OCI-LY7 (cell line): ENCODE data around the gene IGFL4. TPM values are rescaled to one million over a fixed set of nuclear protein-coding genes. Genes with fewer than 3 reads are reported as not detected.

Source experiments
- BruUV-seq: library from RNA; stranded (reverse); fragments of 400-500 nt; replicated peaks from 2 replicates; lab custom pipeline; 2021; lab: Mats Ljungman, UMichigan
- CTCF ChIA-PET: fragments of 300-600 bp; sonication (Branson Sonifier 250); formaldehyde crosslinking; loops from one replicate; lab custom pipeline; 2022; ENCODE audit warnings: antibody characterized with exemption; ENCODE audit not compliant: unreplicated experiment; lab: Charles Lee
- POLR2A ChIA-PET: fragments of 300-600 bp; sonication (Branson Sonifier 250); formaldehyde crosslinking; loops from one replicate; lab custom pipeline; 2022; ENCODE audit warnings: antibody characterized with exemption; lab: Charles Lee
- DNase-seq: peaks from one replicate; pipeline ENCODE4 v3.0.0-alpha.2; 2015; ENCODE audit warnings: low spot score
- H2AFZ ChIP-seq: fragments of 200-600 bp; sonication (generic), shearing (Covaris generic); 2 replicates; pipeline ENCODE4 v1.6.1; 2014; ENCODE audit warnings: mild to moderate bottlenecking, antibody characterized with exemption, low read length, moderate library complexity
- H3K27ac ChIP-seq: fragments of 200-600 bp; sonication (generic); 2 replicates; pipeline ENCODE4 v1.5.1; 2014; ENCODE audit warnings: mixed run types, low read depth, mild to moderate bottlenecking, moderate library complexity, low read length, inconsistent platforms; ENCODE audit not compliant: poor library complexity, severe bottlenecking
- H3K36me3 ChIP-seq: fragments of 200-600 bp; sonication (generic); 2 replicates; pipeline ENCODE4 v1.6.1; 2014; ENCODE audit warnings: mild to moderate bottlenecking, antibody characterized with exemption, low read length, moderate library complexity, mixed read lengths; ENCODE audit not compliant: insufficient read depth
- H3K4me1 ChIP-seq: fragments of 200-600 bp; sonication (generic); 2 replicates; pipeline ENCODE4 v1.5.1; 2014; ENCODE audit warnings: mild to moderate bottlenecking, low read length; ENCODE audit not compliant: insufficient read depth, poor library complexity, severe bottlenecking
- H3K4me2 ChIP-seq: fragments of 200-600 bp; sonication (generic); 2 replicates; pipeline ENCODE4 v1.6.1; 2014; ENCODE audit warnings: mild to moderate bottlenecking, low read length
- H3K4me3 ChIP-seq: fragments of 200-600 bp; sonication (generic); 2 replicates; pipeline ENCODE4 v1.5.1; 2014; ENCODE audit warnings: mild to moderate bottlenecking, low read depth, low read length; ENCODE audit not compliant: poor library complexity, severe bottlenecking
- H3K79me2 ChIP-seq: fragments of 200-600 bp; sonication (generic); 2 replicates; pipeline ENCODE4 v1.6.1; 2016; ENCODE audit warnings: low read depth, mild to moderate bottlenecking, low read length, moderate library complexity, mixed read lengths; ENCODE audit not compliant: insufficient read depth
- H3K9me2 ChIP-seq: fragments of 200-600 bp; sonication (generic); 2 replicates; pipeline ENCODE4 v1.6.1; 2016; ENCODE audit warnings: mild to moderate bottlenecking, low read length, mixed read lengths; ENCODE audit not compliant: insufficient read depth
- H3K9me3 ChIP-seq: fragments of 200-600 bp; sonication (generic); 2 replicates; pipeline ENCODE4 v1.6.1; 2014; ENCODE audit warnings: mild to moderate bottlenecking, mixed run types, low read length, mixed read lengths
- H4K20me1 ChIP-seq: fragments of 200-600 bp; sonication (generic); 2 replicates; pipeline ENCODE4 v1.6.1; 2014; ENCODE audit warnings: mild to moderate bottlenecking, antibody characterized with exemption, low read length, moderate library complexity, mixed read lengths; ENCODE audit not compliant: insufficient read depth
- EZH2phosphoT487 ChIP-seq: fragments of 200-600 bp; sonication (generic); IDR thresholded peaks from 2 replicates; pipeline ENCODE4 v1.6.1; 2018; ENCODE audit warnings: low read depth, borderline replicate concordance, mild to moderate bottlenecking, mixed run types, antibody characterized with exemption, low read length, moderate library complexity, mixed read lengths
- intact Hi-C: fragments of 100-400 bp; cut with micrococcal nuclease; formaldehyde crosslinking; loops from one replicate; pipeline ENCODE4 v1.10.0; 2022; ENCODE audit not compliant: unreplicated experiment
- total RNA-seq, 2 experiments: library from RNA; depleted of rRNA in 1 of 2; stranded (reverse); fragments of >200 nt in 1 of 2; shearing (Covaris generic) in 1 of 2; gene quantifications; 2 replicates each; pipeline ENCODE4 v1.2.3, GENCODE V29; 2014 to 2022
- TF ChIP-seq, protein P1 (sequence below): fragments of 200-600 bp; sonication (generic); conservative IDR thresholded peaks from 2 replicates; pipeline ENCODE4 v1.5.1; 2014; ENCODE audit warnings: mild to moderate bottlenecking, antibody characterized with exemption, low read length, moderate library complexity, mixed read lengths

Gene IGFL4
- total RNA-seq, 2 experiments from 2014 or later, result not detected

DNA sequence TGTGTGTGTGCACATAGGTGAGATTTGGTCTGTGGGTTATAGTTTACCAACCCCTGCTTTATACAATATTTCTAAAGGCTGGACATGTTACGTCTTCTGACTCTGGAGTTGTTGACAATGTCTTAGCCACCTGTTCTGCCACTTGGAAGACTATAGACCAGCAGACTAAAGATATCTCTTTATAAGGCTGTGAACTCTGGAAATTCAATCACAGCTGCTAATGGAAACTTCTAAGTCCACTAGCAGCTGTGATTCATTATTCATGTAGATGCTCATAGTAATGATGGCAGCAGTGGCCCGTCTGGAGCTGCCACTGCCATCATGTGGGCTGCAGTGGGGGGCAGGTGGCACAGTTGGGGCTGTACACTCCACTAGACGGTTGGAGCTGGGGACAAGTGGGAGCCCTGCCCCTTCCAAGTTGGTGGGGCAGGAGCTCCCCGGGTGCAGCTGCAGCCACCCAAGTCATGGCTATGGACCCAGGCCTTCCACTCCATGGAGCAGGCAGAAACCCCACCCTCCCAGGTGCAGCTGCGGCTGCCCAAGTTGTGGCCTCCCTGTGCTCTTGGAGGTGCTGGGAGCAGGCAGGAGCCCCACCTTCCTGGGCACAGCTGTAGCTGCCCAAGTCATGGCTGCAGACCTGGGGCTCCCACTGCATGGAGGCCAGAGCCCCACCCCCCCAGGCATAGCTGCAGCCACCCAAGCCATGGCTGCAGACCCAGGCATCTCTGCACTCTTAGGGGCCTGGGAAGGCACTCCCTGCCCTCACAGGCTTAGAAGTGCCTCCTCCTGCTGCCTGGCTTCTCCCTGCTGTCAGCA lies 8.8 kb downstream of the IGFL4 start:
- POLR2A ChIA-PET, result no interaction called here
- Histone ChIP-seq H3K4me3 (no peak overlapping the region), H3K79me2 (no peaks in the 10 kb centered on the region), H3K27ac (no peak overlapping the region), H3K4me1 (no peaks in the 10 kb centered on the region), H3K36me3 (peaks cover 3% of the 10 kb centered on the region; the same call in 1 of the 2 replicates), H3K4me2 (no peak overlapping the region), H3K9me2 (no peaks in the 10 kb centered on the region), H2AFZ (no peak overlapping the region), H3K9me3 (peaks cover 4% of the 10 kb centered on the region; the same call in 1 of the 2 replicates), H4K20me1 (no peaks in the 10 kb centered on the region)
- no TSS peak for BruUV-seq
- no peak for DNase-seq
- TF ChIP-seq EZH2phosphoT487, result no peak
- TF ChIP-seq, protein P1, sequence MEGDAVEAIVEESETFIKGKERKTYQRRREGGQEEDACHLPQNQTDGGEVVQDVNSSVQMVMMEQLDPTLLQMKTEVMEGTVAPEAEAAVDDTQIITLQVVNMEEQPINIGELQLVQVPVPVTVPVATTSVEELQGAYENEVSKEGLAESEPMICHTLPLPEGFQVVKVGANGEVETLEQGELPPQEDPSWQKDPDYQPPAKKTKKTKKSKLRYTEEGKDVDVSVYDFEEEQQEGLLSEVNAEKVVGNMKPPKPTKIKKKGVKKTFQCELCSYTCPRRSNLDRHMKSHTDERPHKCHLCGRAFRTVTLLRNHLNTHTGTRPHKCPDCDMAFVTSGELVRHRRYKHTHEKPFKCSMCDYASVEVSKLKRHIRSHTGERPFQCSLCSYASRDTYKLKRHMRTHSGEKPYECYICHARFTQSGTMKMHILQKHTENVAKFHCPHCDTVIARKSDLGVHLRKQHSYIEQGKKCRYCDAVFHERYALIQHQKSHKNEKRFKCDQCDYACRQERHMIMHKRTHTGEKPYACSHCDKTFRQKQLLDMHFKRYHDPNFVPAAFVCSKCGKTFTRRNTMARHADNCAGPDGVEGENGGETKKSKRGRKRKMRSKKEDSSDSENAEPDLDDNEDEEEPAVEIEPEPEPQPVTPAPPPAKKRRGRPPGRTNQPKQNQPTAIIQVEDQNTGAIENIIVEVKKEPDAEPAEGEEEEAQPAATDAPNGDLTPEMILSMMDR, result no peak
- intact Hi-C loops, result no loop called here
- CTCF ChIA-PET, result interaction anchor here (0.5 kb wide), 1 partner anchor 1577 kb away, joined by 4 read pairs; no protein-coding TSS in a partner anchor

DNA sequence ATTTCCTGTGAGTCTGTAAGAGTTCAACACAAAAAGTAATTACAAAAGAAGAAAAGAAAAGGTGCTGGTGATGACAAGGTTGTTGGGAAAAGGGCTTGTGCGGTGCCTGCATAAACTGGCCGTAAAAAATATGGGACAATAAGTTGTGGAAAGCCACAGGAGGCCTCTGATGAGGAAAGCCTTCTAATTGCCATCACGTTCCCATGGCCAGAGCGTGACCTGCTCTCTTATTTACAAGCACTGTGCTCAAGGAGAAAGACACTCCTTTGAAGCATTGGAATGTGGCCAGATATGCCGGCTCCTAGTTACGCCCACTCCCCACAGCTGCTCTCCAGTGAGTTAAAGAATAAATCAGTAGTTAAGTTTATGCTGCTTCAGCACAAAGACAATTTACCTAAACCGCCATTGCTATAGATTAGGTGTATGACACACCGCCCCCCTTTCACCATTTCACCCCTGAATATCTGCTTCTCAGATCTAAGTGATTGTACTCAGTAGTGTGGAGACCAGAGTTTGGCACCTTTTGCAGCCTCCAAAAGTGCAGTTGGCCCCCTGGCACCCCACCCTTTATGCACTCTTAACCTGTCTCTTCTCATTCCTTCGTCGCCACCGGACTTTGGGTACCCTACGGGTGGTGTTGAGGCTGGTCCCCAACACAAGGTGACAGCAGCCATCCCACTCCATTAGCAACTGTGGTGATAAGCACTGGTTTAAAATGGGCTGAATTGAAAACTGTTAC lies 9.8 kb downstream of the IGFL4 start:
- DNase-seq, result no peak
- Histone ChIP-seq H3K36me3 (peaks cover 8% of the 10 kb centered on the region; the same call in 1 of the 2 replicates), H3K4me3 (no peak overlapping the region), H3K4me2 (no peak overlapping the region), H2AFZ (no peak overlapping the region), H3K4me1 (no peaks in the 10 kb centered on the region), H4K20me1 (no peaks in the 10 kb centered on the region), H3K9me2 (no peaks in the 10 kb centered on the region), H3K9me3 (peaks cover 4% of the 10 kb centered on the region; the same call in 1 of the 2 replicates), H3K27ac (no peak overlapping the region), H3K79me2 (no peaks in the 10 kb centered on the region)
- intact Hi-C loops, result no loop called here
- CTCF ChIA-PET, result interaction anchor here (0.5 kb wide), 1 partner anchor 1576 kb away, joined by 4 read pairs; no protein-coding TSS in a partner anchor
- POLR2A ChIA-PET, result no interaction called here
- BruUV-seq, result no TSS peak
- TF ChIP-seq, protein P1, result no peak
- no peak for TF ChIP-seq EZH2phosphoT487
